GM18519 (cell line): ENCODE measurements around the gene STEAP1.

Source experiments
- ATAC-seq: cut with Tn5 transposase; IDR thresholded peaks from one replicate; pipeline ENCODE4 v1.9.1; 2021; ENCODE audit warnings: mild to moderate bottlenecking, moderate library complexity; ENCODE audit not compliant: unreplicated experiment, low FRiP score

The STEAP1 gene

DNA sequence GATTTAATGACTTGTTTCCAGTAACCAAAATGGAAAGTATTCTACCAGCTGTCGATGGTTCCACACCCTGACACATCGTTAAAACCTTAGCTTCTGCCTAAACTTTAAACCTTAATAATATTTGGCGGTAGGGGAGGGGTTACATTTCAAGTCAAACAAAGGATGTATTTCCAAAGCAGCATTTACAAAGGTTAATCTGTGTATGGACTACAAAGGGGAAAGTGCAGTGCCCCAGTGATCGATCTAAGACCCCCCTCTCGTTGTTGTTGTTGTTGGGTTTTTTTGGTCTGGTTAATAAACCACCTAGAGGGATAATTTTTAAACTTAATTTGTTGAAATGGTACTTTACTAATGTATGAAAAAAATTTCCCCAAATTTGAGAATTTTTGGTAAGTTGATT is 56.2 kb downstream of the STEAP1 start:
- ATAC-seq = no peak

DNA sequence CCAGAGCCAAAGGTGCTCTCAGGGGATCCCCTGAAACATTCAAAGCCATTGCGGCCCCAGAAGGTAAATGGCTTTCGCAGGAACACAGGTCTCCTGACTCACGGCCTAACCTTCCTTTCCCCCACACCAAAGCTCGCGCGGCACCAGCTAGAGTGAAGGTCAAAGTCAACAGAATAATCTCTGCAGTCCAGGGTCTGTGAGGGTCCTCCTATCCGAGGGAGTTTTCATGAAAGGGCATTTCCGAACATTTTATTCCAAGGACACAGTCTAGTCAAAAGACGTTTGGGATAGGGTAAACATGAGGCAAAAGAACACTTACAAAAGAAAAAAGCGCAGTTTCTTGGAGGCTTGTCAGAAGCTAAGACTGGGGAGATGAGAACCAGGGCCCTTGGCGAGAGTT is 56.7 kb downstream of the STEAP1 start:
- ATAC-seq = no peak

DNA sequence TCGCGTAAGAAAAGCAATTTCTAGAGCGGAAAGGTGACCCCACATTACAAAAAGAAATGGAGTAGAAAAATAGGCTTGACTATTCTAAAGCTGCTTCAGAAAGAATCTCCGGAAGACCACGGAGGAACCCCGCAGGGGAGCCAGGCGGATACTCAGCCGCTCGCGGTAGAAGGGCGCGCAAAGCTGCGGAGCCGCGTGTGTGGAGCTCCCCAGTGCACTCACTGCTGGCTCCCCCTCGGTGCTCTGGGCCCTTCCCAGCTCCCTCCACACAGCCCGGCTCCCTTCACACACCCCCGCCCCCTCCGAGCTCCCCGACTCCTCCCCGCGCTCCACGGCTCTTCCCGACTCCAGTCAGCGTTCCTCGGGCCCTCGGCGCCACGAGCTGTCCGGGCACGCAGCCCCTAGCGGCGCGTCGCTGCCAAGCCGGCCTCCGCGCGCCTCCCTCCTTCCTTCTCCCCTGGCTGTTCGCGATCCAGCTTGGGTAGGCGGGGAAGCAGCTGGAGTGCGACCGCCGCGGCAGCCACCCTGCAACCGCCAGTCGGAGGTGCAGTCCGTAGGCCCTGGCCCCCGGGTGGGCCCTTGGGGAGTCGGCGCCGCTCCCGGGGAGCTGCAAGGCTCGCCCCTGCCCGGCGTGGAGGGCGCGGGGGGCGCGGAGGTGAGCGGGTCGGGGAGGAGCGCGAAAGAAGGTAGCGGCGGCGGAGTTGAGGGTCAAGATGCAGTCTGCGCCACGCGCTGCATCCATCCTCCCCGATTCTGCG is 57.3 kb downstream of the STEAP1 start, which contains the start of gene STEAP2:
Gene STEAP2 (plus strand): TSS at position 350 of the 758 bp plus-strand sequence. CDS start 13,343 bp downstream, outside the sequence.
- peak; percentile 43 for ATAC-seq

DNA sequence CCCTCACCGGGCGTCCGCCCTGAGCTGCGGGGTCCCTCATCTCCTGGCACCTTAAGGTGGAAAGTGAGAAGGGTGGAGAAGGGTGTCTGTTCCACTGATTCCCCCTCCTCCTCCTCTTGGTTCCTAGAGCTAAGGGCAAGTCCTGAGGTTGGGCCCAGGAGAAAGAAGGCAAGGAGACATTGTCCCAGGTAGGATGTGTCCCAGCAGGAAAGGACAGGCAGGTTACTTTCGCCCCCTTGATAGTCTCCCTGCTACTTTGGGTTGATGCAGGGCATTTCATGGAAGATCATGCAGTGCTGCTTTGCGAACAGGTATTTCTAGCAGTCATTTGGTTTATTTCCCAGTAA is 57.9 kb downstream of the STEAP1 start:
- ATAC-seq = no peak

DNA sequence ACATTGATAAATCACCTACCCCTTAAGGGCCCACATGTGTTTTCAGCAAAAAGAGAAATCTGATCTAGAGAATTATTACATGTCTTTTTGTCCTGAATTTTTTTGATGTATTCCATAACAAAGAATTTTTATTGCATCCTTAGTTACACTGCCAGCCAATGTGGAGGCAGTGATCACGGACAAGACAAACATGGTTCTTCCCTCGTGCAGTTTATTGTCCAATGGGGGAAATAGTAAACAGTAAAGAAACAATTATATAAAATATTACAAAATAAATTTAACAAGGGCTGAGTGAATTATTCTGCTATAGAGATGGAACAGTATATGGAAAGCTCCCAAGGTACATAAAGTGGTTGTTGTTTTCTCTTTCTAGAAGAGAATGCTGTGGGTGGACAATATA is 59.3 kb downstream of the STEAP1 start:
- no peak for ATAC-seq
